ENCODE results near the gene MSS51.

The MSS51 gene

GRCh38 chr10:73444457-73444856 is 11.1 kb upstream of the MSS51 start:
- H3K4me3 ChIP-seq (replicated peaks; ENCODE audit: low read depth, low read length), result no peak overlapping the region
- no peak for DNase-seq (ENCODE audit: low read depth)
- TF ChIP-seq CTCF (IDR thresholded peaks at IDR 0.05; ENCODE audit: low read length, missing control alignments), result no peak

GRCh38 chr10:73439605-73440312 is 6.4 kb upstream of the MSS51 start:
- no peak overlapping the region for H3K4me3 ChIP-seq (replicated peaks; ENCODE audit: low read depth, low read length)

GRCh38 chr10:73439055-73439454 is 5.7 kb upstream of the MSS51 start:
- no peak for TF ChIP-seq CTCF (IDR thresholded peaks at IDR 0.05; ENCODE audit: low read length, missing control alignments)
- H3K4me3 ChIP-seq (replicated peaks; ENCODE audit: low read depth, low read length), result no peak overlapping the region
- peak; percentile 44 for DNase-seq (ENCODE audit: low read depth)

More at GRCh38 chr10:73439605-73440312, 6.4 kb upstream of the MSS51 start:
- TF ChIP-seq CTCF (IDR thresholded peaks at IDR 0.05; ENCODE audit: low read length, missing control alignments), result no peak
- peak; percentile 55 for DNase-seq (ENCODE audit: low read depth)

- no peak for TF ChIP-seq CTCF (IDR thresholded peaks at IDR 0.05; ENCODE audit: low read length, missing control alignments)
- H3K4me3 ChIP-seq (replicated peaks; ENCODE audit: low read depth, low read length), result no peak overlapping the region
- no peak for DNase-seq (ENCODE audit: low read depth)
Observed at GRCh38 chr10:73432646-73433537, 469 bp downstream of the MSS51 start.

GRCh38 chr10:73426318-73426717 is 7.0 kb downstream of the MSS51 start:
- H3K4me3 ChIP-seq (replicated peaks; ENCODE audit: low read depth, low read length), result no peak overlapping the region
- TF ChIP-seq CTCF (IDR thresholded peaks at IDR 0.05; ENCODE audit: low read length, missing control alignments), result no peak
- DNase-seq (ENCODE audit: low read depth), result no peak

- no peak for DNase-seq (ENCODE audit: low read depth)
- TF ChIP-seq CTCF (IDR thresholded peaks at IDR 0.05; ENCODE audit: low read length, missing control alignments), result no peak
Observed at GRCh38 chr10:73424478-73424877, 8.9 kb downstream of the MSS51 start.

More at GRCh38 chr10:73424478-73424877, 8.9 kb downstream of the MSS51 start:
- no peak overlapping the region for H3K4me3 ChIP-seq (replicated peaks; ENCODE audit: low read depth, low read length)

Measured in fibroblast of pulmonary artery (primary cell).